ENCODE data around the gene FOXP1.

The FOXP1 gene

DNA sequence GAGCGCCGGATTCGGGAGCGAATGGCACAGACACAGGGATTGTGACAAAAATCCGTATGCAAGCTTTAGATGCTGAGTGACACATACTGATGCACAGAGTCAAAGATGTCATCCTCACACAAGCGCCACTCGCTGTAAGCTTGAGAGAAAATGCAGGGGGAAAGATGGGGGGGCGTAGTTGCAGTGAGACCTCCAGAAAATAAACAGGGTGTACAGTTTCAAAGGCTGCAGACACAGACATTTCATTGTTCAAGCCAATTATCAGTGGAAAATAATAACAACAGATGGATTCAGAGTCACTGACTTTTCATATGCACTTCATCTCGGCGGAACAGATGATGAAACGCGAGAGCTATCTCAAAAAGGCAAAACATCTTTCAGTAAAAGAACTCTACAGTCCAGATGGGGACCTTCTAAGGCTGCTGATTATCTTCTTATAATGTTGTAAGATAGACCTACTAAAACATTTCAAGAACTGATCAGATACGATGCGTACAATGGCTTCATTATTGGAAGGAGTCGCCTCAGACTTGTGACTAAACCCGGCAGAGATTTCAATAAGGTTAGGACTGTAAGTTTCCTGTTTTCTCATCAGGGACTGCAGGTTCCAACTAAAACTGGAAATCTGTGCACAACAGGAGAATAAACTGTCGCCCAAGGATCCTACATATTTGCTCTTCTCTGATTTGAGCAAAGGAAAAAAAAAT lies 275.4 kb downstream of the FOXP1 start:
- Mint-ChIP-seq H3K36me3 (ENCODE audit: low read depth) (peaks cover 9% of the 10 kb centered on the region), H3K4me1 (ENCODE audit: low read depth) (peaks cover 85% of the 10 kb centered on the region), H3K27me3 (no peaks in the 10 kb centered on the region), H3K27ac (peak overlapping the region; percentile 95), H3K9me3 (no peaks in the 10 kb centered on the region), H3K4me3 (peak overlapping the region; percentile 77)

DNA sequence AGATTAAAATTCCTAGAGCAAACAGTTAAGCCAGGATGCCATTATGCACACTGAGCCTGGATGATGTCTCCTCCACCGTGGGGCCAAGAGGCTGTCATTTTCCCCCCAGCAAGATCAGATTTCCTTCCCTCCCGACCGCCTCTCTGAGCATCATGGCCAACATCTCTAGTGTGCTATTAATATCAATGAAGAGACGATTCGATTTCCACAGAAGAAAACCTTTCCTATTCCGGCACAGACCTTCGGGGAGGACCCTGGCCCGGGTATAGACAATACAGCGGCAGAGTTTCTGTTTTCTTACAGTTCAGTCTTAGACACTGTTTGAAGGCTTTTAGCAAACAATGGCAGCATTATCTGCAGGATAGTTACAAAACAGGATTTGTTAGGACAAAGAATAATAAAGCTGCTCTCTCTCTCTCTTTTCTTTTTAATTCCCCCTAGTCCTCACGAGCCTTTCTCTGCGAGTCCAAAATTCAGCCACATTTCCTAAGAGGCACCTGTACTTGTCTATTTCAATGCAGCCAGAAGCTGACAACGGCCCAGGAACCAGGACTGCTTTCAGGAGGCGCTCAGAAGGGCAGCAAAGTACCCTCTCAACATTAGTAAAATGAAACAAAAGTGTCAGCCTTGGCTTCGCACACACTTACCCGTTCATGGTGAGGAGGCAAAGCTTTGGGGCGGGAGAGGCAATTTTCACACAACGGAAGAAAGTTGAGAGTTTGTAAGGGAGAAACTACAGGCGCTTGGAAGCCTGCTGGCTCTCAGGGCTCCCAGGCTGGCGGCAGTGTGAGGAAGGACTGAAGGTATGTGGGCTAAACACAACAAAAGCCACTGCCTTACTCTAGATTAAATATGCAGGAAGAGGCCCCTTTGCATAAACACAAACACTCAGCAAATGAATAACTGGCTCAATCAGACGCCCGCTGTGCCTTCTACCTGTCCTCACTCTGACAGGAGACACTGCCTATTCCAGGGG lies 278.0 kb downstream of the FOXP1 start:
- no peaks in the 10 kb centered on the region for H3K9me3 Mint-ChIP-seq
- peaks cover 18% of the 10 kb centered on the region for H3K36me3 Mint-ChIP-seq (ENCODE audit: low read depth)
- H3K27ac Mint-ChIP-seq: peak overlapping the region; percentile 99
- H3K4me3 Mint-ChIP-seq: peak overlapping the region; percentile 89
- no peaks in the 10 kb centered on the region for H3K27me3 Mint-ChIP-seq
- peaks cover 91% of the 10 kb centered on the region for H3K4me1 Mint-ChIP-seq (ENCODE audit: low read depth)

- Mint-ChIP-seq H3K4me3 (peak overlapping the region; percentile 89), H3K4me1 (ENCODE audit: low read depth) (peaks cover 91% of the 10 kb centered on the region), H3K27ac (peak overlapping the region; percentile 99), H3K9me3 (no peaks in the 10 kb centered on the region), H3K36me3 (ENCODE audit: low read depth) (peaks cover 20% of the 10 kb centered on the region), H3K27me3 (no peaks in the 10 kb centered on the region)
These were observed 278.8 kb downstream of the FOXP1 start for GRCh38 chr3:71304684-71305083.

DNA sequence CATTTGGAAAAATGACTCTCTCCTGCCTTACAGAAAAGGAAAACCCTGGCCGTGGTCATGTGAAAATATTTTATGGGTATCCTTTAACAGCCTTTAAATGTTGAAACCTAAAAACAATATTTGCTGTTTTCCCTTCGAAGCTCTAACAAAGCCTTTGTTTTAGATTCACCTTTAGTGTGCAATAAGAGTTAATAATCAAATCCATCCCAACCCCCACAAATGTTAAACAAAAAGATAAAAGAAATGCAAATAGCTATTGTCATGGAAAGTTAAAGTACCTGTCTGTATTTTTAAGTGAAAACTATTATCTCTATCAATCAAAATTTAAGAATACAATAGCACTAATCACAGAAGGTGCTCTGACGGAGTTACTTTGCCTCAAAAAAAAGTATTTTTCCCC lies 279.3 kb downstream of the FOXP1 start:
- Mint-ChIP-seq H3K36me3 (ENCODE audit: low read depth) (peaks cover 23% of the 10 kb centered on the region), H3K4me3 (peak overlapping the region; percentile 89), H3K9me3 (no peaks in the 10 kb centered on the region), H3K27ac (peak overlapping the region; percentile 99), H3K27me3 (no peaks in the 10 kb centered on the region), H3K4me1 (ENCODE audit: low read depth) (peaks cover 91% of the 10 kb centered on the region)

DNA sequence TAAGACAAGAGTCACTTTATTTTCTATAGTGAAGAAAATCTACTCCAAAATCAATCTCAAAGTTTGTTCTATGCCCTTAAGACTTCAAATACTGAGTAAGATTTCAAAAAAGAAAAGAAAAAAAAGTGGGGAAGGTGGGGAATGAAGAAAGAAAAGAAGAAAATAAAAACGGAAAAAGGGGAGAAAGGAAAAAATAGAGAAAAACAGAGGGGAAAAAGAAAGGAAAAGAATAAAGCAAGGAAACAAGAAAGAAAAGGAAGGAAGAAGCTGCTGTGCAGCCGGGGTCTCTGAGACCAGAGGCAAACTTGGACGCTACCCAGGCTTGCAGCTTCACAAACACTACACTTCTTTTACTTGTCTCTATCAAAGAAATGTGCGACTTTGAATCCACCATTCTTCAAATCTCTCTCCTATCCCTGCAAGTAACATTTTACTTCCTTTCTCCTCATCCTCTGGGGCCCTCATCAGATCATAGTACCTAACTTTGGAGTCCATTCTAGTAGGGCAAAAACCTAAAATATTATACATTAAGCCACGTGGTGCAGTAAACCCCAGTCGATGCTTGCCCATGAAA lies 279.8 kb downstream of the FOXP1 start:
- Mint-ChIP-seq H3K4me1 (ENCODE audit: low read depth) (peaks cover 91% of the 10 kb centered on the region), H3K27me3 (no peaks in the 10 kb centered on the region), H3K9me3 (no peaks in the 10 kb centered on the region), H3K27ac (peak overlapping the region; percentile 99), H3K4me3 (peak overlapping the region; percentile 89), H3K36me3 (ENCODE audit: low read depth) (peaks cover 26% of the 10 kb centered on the region)

DNA sequence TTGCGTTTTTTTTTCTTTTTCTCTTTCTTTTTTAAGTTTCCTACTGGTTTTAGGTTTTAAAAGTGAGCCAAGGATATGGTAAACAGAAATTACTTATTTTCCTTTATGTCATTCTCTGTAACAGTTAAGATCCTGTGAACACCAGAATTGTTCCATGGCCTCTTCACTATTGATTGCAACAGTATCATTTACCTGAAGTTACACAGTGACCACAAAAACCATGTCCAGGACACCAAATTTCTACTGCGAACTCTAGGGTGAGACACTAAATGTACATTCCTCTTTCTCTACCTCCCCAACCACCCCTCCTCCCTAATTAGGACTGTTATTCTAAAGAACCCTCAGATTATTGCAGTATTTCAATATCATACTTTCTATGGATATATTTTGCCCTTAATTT lies 280.9 kb downstream of the FOXP1 start:
- H3K27me3 Mint-ChIP-seq: no peaks in the 10 kb centered on the region
- H3K36me3 Mint-ChIP-seq (ENCODE audit: low read depth): peaks cover 35% of the 10 kb centered on the region
- peaks cover 91% of the 10 kb centered on the region for H3K4me1 Mint-ChIP-seq (ENCODE audit: low read depth)
- peak overlapping the region; percentile 99 for H3K27ac Mint-ChIP-seq
- peak overlapping the region; percentile 89 for H3K4me3 Mint-ChIP-seq
- no peaks in the 10 kb centered on the region for H3K9me3 Mint-ChIP-seq

GRCh38 chr3:71300951-71301393 lies 282.6 kb downstream of the FOXP1 start:
- H3K36me3 Mint-ChIP-seq (ENCODE audit: low read depth): peaks cover 50% of the 10 kb centered on the region
- H3K27ac Mint-ChIP-seq: peak overlapping the region; percentile 99
- peak overlapping the region; percentile 89 for H3K4me3 Mint-ChIP-seq
- peaks cover 92% of the 10 kb centered on the region for H3K4me1 Mint-ChIP-seq (ENCODE audit: low read depth)
- H3K9me3 Mint-ChIP-seq: no peaks in the 10 kb centered on the region
- no peaks in the 10 kb centered on the region for H3K27me3 Mint-ChIP-seq

DNA sequence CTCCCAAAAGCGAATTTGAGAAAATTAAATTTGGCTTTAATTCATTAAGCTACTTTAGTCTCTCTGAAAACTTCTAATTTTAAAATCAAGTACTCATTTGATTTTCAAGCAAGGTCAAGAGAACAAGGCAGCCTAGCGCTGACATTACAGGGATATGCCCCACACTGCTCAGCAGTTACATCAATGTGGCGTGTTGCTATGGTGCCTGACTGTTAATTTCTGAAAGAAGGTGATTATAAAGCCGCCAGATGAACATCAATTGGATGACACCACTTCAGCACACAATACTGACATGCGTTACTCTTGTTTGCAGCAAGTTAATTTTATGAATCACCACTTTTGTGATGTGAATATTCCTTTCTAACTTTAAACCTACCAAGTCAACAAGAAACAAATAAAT lies 284.4 kb downstream of the FOXP1 start:
- H3K36me3 Mint-ChIP-seq (ENCODE audit: low read depth): peaks cover 58% of the 10 kb centered on the region
- H3K27me3 Mint-ChIP-seq: no peaks in the 10 kb centered on the region
- H3K4me1 Mint-ChIP-seq (ENCODE audit: low read depth): peaks cover 98% of the 10 kb centered on the region
- H3K9me3 Mint-ChIP-seq: no peaks in the 10 kb centered on the region
- H3K4me3 Mint-ChIP-seq: peak overlapping the region; percentile 89
- H3K27ac Mint-ChIP-seq: peak overlapping the region; percentile 99

DNA sequence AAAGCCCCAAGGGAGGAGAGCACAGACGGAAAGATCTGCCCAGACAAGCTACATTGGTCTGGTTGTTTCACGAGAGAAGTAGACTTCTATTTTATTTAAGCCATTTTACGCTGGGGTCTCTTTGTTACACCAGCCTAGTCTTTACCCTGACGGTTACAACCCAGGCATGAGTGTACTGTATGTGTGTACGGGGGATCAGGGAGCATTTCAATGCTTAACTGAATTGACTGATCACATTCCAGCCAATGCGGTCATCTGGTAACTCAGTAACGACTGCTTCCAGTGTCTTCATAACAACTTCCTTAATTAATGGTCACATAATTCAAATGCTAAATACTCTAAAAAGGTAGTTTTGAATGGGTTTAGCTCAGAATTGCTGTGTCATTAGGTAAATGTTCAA lies 288.6 kb downstream of the FOXP1 start:
- Mint-ChIP-seq H3K4me1 (ENCODE audit: low read depth) (peaks cover 86% of the 10 kb centered on the region), H3K4me3 (no peak overlapping the region), H3K27ac (peak overlapping the region; percentile 77), H3K27me3 (no peaks in the 10 kb centered on the region), H3K36me3 (ENCODE audit: low read depth) (peaks cover 75% of the 10 kb centered on the region), H3K9me3 (no peaks in the 10 kb centered on the region)

- Mint-ChIP-seq H3K9me3 (no peaks in the 10 kb centered on the region), H3K4me1 (ENCODE audit: low read depth) (peaks cover 71% of the 10 kb centered on the region), H3K27ac (peak overlapping the region; percentile 62), H3K4me3 (no peak overlapping the region), H3K36me3 (ENCODE audit: low read depth) (peaks cover 50% of the 10 kb centered on the region), H3K27me3 (no peaks in the 10 kb centered on the region)
These were observed 293.2 kb downstream of the FOXP1 start for GRCh38 chr3:71290301-71290700.

DNA sequence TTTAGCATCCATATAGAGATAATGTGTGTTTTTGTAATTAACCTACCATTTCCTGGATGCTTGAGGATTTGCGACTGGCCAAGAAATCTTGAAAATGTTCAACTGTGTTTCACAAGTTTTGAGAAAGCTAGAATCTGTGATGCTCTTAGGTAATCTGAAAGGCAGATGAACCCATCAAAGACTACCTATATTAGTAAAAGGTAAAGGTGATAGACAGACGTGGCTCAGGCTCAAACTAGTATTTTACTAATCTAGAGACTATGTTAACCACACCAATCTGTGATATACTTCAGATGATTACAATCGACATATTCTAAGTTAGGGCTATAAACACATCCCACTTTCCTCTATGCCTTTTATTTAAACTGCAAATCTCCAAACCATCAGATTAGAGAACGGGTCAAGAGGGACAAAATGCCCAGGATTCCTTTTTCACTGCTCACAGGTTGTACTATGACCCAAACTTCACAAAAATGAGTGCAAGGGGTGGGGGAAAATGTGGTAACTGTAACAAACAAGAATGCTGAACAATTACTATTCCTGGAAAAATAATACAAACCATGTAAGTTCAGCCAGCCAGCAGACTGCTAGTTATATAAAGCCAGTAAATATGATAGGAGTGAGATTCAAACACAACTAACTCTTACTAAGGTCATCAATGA lies 295.1 kb downstream of the FOXP1 start:
- Mint-ChIP-seq H3K27me3 (no peaks in the 10 kb centered on the region), H3K4me1 (ENCODE audit: low read depth) (peaks cover 68% of the 10 kb centered on the region), H3K36me3 (ENCODE audit: low read depth) (peaks cover 37% of the 10 kb centered on the region), H3K27ac (peak overlapping the region; percentile 2), H3K4me3 (no peak overlapping the region), H3K9me3 (no peaks in the 10 kb centered on the region)

GRCh38 chr3:71285086-71285485 lies 298.4 kb downstream of the FOXP1 start:
- no peaks in the 10 kb centered on the region for H3K27me3 Mint-ChIP-seq
- no peaks in the 10 kb centered on the region for H3K9me3 Mint-ChIP-seq
- peaks cover 30% of the 10 kb centered on the region for H3K36me3 Mint-ChIP-seq (ENCODE audit: low read depth)
- no peak overlapping the region for H3K27ac Mint-ChIP-seq
- peaks cover 65% of the 10 kb centered on the region for H3K4me1 Mint-ChIP-seq (ENCODE audit: low read depth)
- H3K4me3 Mint-ChIP-seq: no peak overlapping the region

DNA sequence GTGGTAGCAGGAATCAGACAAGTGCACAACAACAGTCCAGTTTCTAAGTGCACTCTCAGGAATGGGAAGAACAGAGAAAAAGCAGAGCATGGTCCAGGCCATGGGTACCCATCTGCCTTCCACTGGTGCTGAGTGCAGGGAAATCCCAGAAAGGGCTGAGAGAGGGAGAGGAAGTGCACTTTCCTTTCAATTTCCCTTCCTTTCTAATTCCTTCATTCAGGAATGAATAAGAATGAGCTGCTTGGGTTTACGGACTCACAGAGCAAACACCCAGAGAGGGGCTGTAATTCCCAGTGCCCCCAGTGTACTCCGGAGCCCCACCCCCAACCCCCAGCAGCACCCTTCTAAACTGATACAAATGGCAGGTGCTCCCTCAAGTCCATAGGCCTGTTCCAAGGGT lies 300.6 kb downstream of the FOXP1 start:
- peaks cover 53% of the 10 kb centered on the region for H3K4me1 Mint-ChIP-seq (ENCODE audit: low read depth)
- H3K27me3 Mint-ChIP-seq: no peaks in the 10 kb centered on the region
- H3K4me3 Mint-ChIP-seq: no peak overlapping the region
- H3K36me3 Mint-ChIP-seq (ENCODE audit: low read depth): peaks cover 25% of the 10 kb centered on the region
- no peaks in the 10 kb centered on the region for H3K9me3 Mint-ChIP-seq
- H3K27ac Mint-ChIP-seq: peak overlapping the region; percentile 49

GRCh38 chr3:71281280-71281679 lies 302.2 kb downstream of the FOXP1 start:
- peaks cover 23% of the 10 kb centered on the region for H3K36me3 Mint-ChIP-seq (ENCODE audit: low read depth)
- H3K27ac Mint-ChIP-seq: peak overlapping the region; percentile 55
- no peaks in the 10 kb centered on the region for H3K27me3 Mint-ChIP-seq
- H3K4me1 Mint-ChIP-seq (ENCODE audit: low read depth): peaks cover 56% of the 10 kb centered on the region
- H3K9me3 Mint-ChIP-seq: no peaks in the 10 kb centered on the region
- no peak overlapping the region for H3K4me3 Mint-ChIP-seq
